GM12878 (cell line): ENCODE data around the gene CFAP410. TPM values are rescaled to one million over a fixed set of nuclear protein-coding genes. Genes with fewer than 3 reads are reported as not detected.

Experiments
- ATAC-seq: fragments of 200-7000 bp; cut with Tn5 transposase; 3 replicates; pipeline ENCODE4 v1.9.1; 2020; ENCODE audit warnings: mild to moderate bottlenecking, moderate library complexity
- BruUV-seq: library from RNA; stranded (reverse); fragments of 400-500 nt; replicated peaks from 2 replicates; lab custom pipeline; 2021; lab: Mats Ljungman, UMichigan
- CTCF ChIA-PET: fragments of 300-600 bp; sonication (Branson Sonifier 250); formaldehyde crosslinking; extraction: SDS; loops from one replicate; lab custom pipeline; 2021; ENCODE audit warnings: inconsistent platforms; lab: Yijun Ruan, JAX
- POLR2A ChIA-PET: fragments of 350-600 bp; formaldehyde crosslinking; extraction: SDS; loops from one replicate; lab custom pipeline; 2021; ENCODE audit warnings: inconsistent platforms; lab: Charles Lee
- RAD21 ChIA-PET: fragments of 300-600 bp; sonication (Branson Sonifier 250); formaldehyde crosslinking; loops from one replicate; lab custom pipeline; 2023; ENCODE audit warnings: antibody characterized with exemption; ENCODE audit not compliant: unreplicated experiment; lab: Charles Lee
- SMC1A ChIA-PET: fragments of 300-600 bp; sonication (Branson Sonifier 250); formaldehyde crosslinking; loops from one replicate; lab custom pipeline; 2023; ENCODE audit not compliant: unreplicated experiment, uncharacterized antibody; lab: Charles Lee
- DNase-seq: peaks from one replicate; pipeline ENCODE4 v3.0.0-alpha.2; 2011; ENCODE audit warnings: low read depth, low spot score
- FAIRE-seq: peaks from 3 replicates; lab custom pipeline; 2011; peaks lifted over from hg19 to GRCh38; lab: Jason Lieb, UNC
- H2AFZ ChIP-seq: 2 replicates; pipeline ENCODE4 v1.6.0; 2011; ENCODE audit warnings: low read depth, low read length, control low read depth; ENCODE audit not compliant: control insufficient read depth
- H3K27ac ChIP-seq: 2 replicates; pipeline ENCODE4 v1.5.1; 2011; ENCODE audit warnings: control low read depth; ENCODE audit not compliant: control insufficient read depth, insufficient read depth
- H3K27me3 ChIP-seq, 2 experiments: replicated peaks in 1 of 2; 2 replicates each; pipeline versions ENCODE4 v1.6.0 to v1.6.1; 2011; ENCODE audit warnings: low read length in 1 of 2; ENCODE audit not compliant: control insufficient read depth in 2 of 2, insufficient read depth in 2 of 2
- H3K36me3 ChIP-seq, 2 experiments: 2 replicates each; pipeline ENCODE4 v1.5.1; 2011; ENCODE audit warnings: low read length in 1 of 2; ENCODE audit not compliant: control insufficient read depth in 2 of 2, insufficient read depth in 2 of 2
- H3K4me1 ChIP-seq: 2 replicates; pipeline ENCODE4 v1.6.1; 2011; ENCODE audit warnings: mild to moderate bottlenecking, low read length, moderate library complexity, mixed read lengths; ENCODE audit not compliant: control insufficient read depth, insufficient read depth
- H3K4me2 ChIP-seq: 2 replicates; pipeline ENCODE4 v1.6.0; 2011; ENCODE audit warnings: control low read depth; ENCODE audit not compliant: control insufficient read depth, insufficient read depth
- H3K4me3 ChIP-seq: fragments of 200-600 bp; sonication (generic); 2 replicates; pipeline ENCODE4 v1.5.1; 2016
- H3K79me2 ChIP-seq: 2 replicates; pipeline ENCODE4 v1.6.0; 2011; ENCODE audit warnings: low read length; ENCODE audit not compliant: control insufficient read depth, insufficient read depth
- H3K9ac ChIP-seq: 2 replicates; pipeline ENCODE4 v1.8.0; 2011; ENCODE audit warnings: low read length, control low read depth, mixed read lengths; ENCODE audit not compliant: control insufficient read depth, insufficient read depth
- H3K9me3 ChIP-seq: replicated peaks from 3 replicates; pipeline ENCODE4 v1.5.1; 2011; ENCODE audit warnings: mild to moderate bottlenecking, low read length; ENCODE audit not compliant: control insufficient read depth, insufficient read depth
- H4K20me1 ChIP-seq: 2 replicates; pipeline ENCODE4 v1.6.0; 2011; ENCODE audit not compliant: control insufficient read depth, insufficient read depth
- CHD2 ChIP-seq: IDR thresholded peaks from 2 replicates; pipeline ENCODE4 v1.6.1; 2011; ENCODE audit warnings: low read depth, low read length, improper control_type of control experiment, borderline replicate concordance
- GABPA ChIP-seq: IDR thresholded peaks from 2 replicates; pipeline ENCODE4 v1.6.1; 2014; ENCODE audit warnings: antibody characterized with exemption, low read depth, mild to moderate bottlenecking, inconsistent platforms
- KAT2A ChIP-seq: conservative IDR thresholded peaks from 2 replicates; pipeline ENCODE4 v1.6.1; 2011; ENCODE audit warnings: low read depth, low read length; ENCODE audit not compliant: control insufficient read depth
- MEF2B ChIP-seq: fragments of 450-650 bp; IDR thresholded peaks from 2 replicates; pipeline ENCODE4 v1.6.1; 2018; ENCODE audit warnings: mild to moderate bottlenecking, moderate library complexity; ENCODE audit not compliant: partially characterized antibody, poor library complexity, severe bottlenecking
- MYB ChIP-seq: fragments of 150-350 bp; IDR thresholded peaks from 2 replicates; pipeline ENCODE4 v1.6.1; 2014; ENCODE audit warnings: mild to moderate bottlenecking, low read depth, low read length, borderline replicate concordance
- NRF1 ChIP-seq: conservative IDR thresholded peaks from 2 replicates; pipeline ENCODE4 v1.6.1; 2011; ENCODE audit warnings: mild to moderate bottlenecking, low read depth, low read length, improper control_type of control experiment
- RB1 ChIP-seq: fragments of 450-650 bp; formaldehyde crosslinking; IDR thresholded peaks from 2 replicates; pipeline ENCODE4 v1.6.1; 2017; ENCODE audit warnings: mild to moderate bottlenecking, borderline replicate concordance
- RELA ChIP-seq: fragments of 450-650 bp; IDR thresholded peaks from 2 replicates; pipeline ENCODE4 v1.8.0; 2014; ENCODE audit warnings: borderline replicate concordance; ENCODE audit not compliant: partially characterized antibody
- RFX5 ChIP-seq: IDR thresholded peaks from 2 replicates; pipeline ENCODE4 v1.6.1; 2011; ENCODE audit warnings: low read depth, low read length, improper control_type of control experiment
- SUZ12 ChIP-seq: fragments of 200-600 bp; sonication (generic); IDR thresholded peaks from one replicate; pipeline ENCODE4 v1.6.1; 2018; ENCODE audit warnings: antibody characterized with exemption, mild to moderate bottlenecking; ENCODE audit not compliant: unreplicated experiment
- ZBED1 ChIP-seq: IDR thresholded peaks from 2 replicates; pipeline ENCODE4 v1.6.1; 2016; ENCODE audit warnings: borderline replicate concordance
- ZNF217 ChIP-seq: fragments of 450-650 bp; IDR thresholded peaks from 2 replicates; pipeline ENCODE4 v1.6.1; 2017; ENCODE audit warnings: antibody characterized with exemption, mild to moderate bottlenecking
- ZZZ3 ChIP-seq: IDR thresholded peaks from 2 replicates; pipeline ENCODE4 v1.6.1; 2011; ENCODE audit warnings: low read depth; ENCODE audit not compliant: control insufficient read depth, insufficient read length
- WGBS: methylation state at CpG from one replicate; pipeline ENCODE4 v1.1.6; 2016; ENCODE audit warnings: low lambda C conversion rate; ENCODE audit not compliant: insufficient replicate concordance, insufficient coverage; ENCODE audit errors: missing lambda C conversion rate; 5-methylcytosine and 5-hydroxymethylcytosine counted together
- in situ Hi-C: fragments of 300-500 bp; cut with MboI; formaldehyde crosslinking; loops from 9 replicates; pipeline ENCODE4 v1.14.3; 2018; ENCODE audit warnings: mixed read lengths
- intact Hi-C: fragments of 100-400 bp; cut with micrococcal nuclease; formaldehyde crosslinking; loops from one replicate; pipeline ENCODE4 v1.14.2; 2022; ENCODE audit not compliant: unreplicated experiment
- polyA plus RNA-seq, 11 experiments: library from polyadenylated mRNA; depleted of rRNA in 4 of 11; unstranded in 6 of 11; stranded (reverse) in 5 of 11; fragments of >200 nt; fragmentation: Nextera tagmentation in 4 of 11; fragmentation: Illumina TruSeq in 1 of 11; extraction: Ambion mirVana in 4 of 11; extraction: Trizol in 1 of 11; gene quantifications; 1 replicate in 1 of 11; 2 replicates in 10 of 11; pipeline versions ENCODE4 v1.2.1 to v1.2.3, GENCODE V29; 2011 to 2016; ENCODE audit warnings: inconsistent platforms in 2 of 11, missing spikeins in 2 of 11, low read depth in 1 of 11
- total RNA-seq, 4 experiments: library from RNA; depleted of rRNA in 3 of 4; stranded (reverse); fragments of >200 nt in 3 of 4; fragmentation: Illumina TruSeq in 1 of 4; extraction: Trizol in 1 of 4; gene quantifications; 2 replicates each; pipeline versions ENCODE4 v1.2.1 to v1.2.3, GENCODE V29; 2013 to 2021
- TF ChIP-seq, protein P1 (sequence below): fragments of 450-650 bp; IDR thresholded peaks from 2 replicates; pipeline ENCODE4 v1.6.1; 2017; ENCODE audit warnings: mild to moderate bottlenecking

CFAP410 gene
- total and polyA plus RNA-seq, 10 of the 15 experiments (the other 5 are each of a cell fraction or from before 2014, with no cell fraction given): 0.14 to 24.8 (median 11.3) TPM

DNA sequence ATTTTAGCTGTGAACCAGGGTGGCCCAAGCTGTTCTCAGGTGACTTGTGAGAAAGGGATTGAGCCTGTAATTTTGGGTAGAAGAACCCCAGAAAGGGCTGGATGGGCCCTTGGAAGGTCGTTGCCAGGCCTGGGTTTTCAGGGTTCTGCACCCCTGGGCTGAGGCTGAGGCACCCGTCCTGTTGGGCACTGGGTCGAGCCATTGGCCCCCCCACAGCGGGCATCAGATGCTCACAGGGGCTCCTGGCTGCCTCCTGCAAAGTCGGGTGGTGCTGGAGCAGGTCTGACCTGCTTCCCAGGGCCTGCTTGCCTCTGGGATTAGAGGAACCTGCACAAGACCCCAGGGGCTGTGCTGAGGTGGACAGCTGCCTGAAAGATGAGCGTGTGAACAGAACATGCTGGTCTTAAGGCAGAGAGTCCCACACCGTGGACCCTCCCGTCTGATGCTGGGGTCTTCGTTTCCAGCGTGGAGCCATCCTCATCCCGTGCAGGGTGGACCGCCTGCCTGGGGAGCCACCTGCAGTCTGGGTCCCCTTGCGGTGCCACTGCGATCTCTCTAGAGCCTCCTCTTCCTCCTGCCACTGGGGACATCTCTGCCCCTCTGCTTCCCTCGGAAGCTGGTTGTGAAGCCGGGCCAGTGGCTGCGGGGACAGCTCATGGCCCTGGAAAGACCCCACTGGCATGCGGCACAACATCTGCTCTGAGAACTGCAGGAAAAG lies 12.5 kb upstream of the CFAP410 start:
- ChIA-PET CTCF (interaction anchor here (1.3 kb wide), 1 partner anchor 12 kb away, joined by 3 read pairs; no protein-coding TSS in a partner anchor), SMC1A (no interaction called here), RAD21 (no interaction called here), POLR2A (no interaction called here)
- no peak overlapping the region for H3K4me3 ChIP-seq
- no peaks in the 10 kb centered on the region; a peak in 1 of 4 replicates for H3K27me3 ChIP-seq
- no peak overlapping the region for H2AFZ ChIP-seq
- 77% methylated on average over 18 of the region's 18 CpGs for whole genome bisulfite sequencing
- no peaks in the 10 kb centered on the region for H3K9me3 ChIP-seq
- H4K20me1 ChIP-seq: no peaks in the 10 kb centered on the region
- FAIRE-seq (no peak), ATAC-seq (no peak), DNase-seq (no peak)
- H3K9ac ChIP-seq: no peak overlapping the region
- BruUV-seq: no TSS peak
- in situ Hi-C loops: loop anchor here (5.0 kb wide), 1 partner anchor 76 kb away; no protein-coding TSS in a partner anchor
- no peak for TF ChIP-seq SUZ12
- TF ChIP-seq RELA: no peak
- no peak for TF ChIP-seq GABPA
- TF ChIP-seq, protein P1, sequence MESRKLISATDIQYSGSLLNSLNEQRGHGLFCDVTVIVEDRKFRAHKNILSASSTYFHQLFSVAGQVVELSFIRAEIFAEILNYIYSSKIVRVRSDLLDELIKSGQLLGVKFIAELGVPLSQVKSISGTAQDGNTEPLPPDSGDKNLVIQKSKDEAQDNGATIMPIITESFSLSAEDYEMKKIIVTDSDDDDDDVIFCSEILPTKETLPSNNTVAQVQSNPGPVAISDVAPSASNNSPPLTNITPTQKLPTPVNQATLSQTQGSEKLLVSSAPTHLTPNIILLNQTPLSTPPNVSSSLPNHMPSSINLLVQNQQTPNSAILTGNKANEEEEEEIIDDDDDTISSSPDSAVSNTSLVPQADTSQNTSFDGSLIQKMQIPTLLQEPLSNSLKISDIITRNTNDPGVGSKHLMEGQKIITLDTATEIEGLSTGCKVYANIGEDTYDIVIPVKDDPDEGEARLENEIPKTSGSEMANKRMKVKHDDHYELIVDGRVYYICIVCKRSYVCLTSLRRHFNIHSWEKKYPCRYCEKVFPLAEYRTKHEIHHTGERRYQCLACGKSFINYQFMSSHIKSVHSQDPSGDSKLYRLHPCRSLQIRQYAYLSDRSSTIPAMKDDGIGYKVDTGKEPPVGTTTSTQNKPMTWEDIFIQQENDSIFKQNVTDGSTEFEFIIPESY: no peak
- TF ChIP-seq MYB: no peak
- no peak for TF ChIP-seq ZNF217
- no peak for TF ChIP-seq RB1
- no peak for TF ChIP-seq MEF2B
- no peak for TF ChIP-seq CHD2
- no peak for TF ChIP-seq ZBED1
- TF ChIP-seq ZZZ3: no peak
- no peak for TF ChIP-seq KAT2A
- TF ChIP-seq RFX5: no peak
- no peak for TF ChIP-seq NRF1
- H3K79me2 ChIP-seq: peaks cover 14% of the 10 kb centered on the region
- no peak overlapping the region for H3K27ac ChIP-seq
- H3K36me3 ChIP-seq: no peaks in the 10 kb centered on the region
- peaks cover 22% of the 10 kb centered on the region for H3K4me1 ChIP-seq
- no peak overlapping the region for H3K4me2 ChIP-seq
- intact Hi-C loops: no loop called here
